ENCODE data around the gene SLC4A1AP. TPM values are rescaled to one million over a fixed set of nuclear protein-coding genes. Genes with fewer than 3 reads are reported as not detected.

SLC4A1AP gene
- total RNA-seq, 2 donors from 2014 or later: 16.1 to 17.1 TPM

DNA sequence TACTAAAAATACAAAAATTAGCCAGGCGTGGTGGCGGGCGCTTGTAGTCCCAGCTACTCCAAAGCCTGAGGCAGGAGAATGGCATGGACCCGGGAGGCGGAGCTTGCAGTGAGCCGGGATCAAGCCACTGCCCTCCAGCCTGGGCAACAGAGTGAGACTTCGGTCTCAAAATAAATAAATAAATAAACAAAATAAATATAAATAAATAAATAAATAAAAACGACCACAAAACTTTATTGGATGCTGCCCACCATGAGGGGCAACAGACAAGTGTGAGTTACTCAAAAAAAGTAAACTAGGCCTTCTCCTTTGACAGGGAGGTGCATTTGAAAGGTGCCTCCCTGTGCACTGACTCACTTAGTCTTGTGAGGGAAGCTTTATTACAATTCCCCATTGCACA is 50.4 kb downstream of the SLC4A1AP start:
- H3K4me1 ChIP-seq: no peaks in the 10 kb centered on the region
- no peak overlapping the region for H3K9ac ChIP-seq (ENCODE audit: low read depth in 2 of 2, low read length in 2 of 2)
- intact Hi-C loops (cut with DNase I): no loop called here
- H3K9me3 ChIP-seq: no peaks in the 10 kb centered on the region
- no peak overlapping the region for H3K4me3 ChIP-seq
- H3K36me3 ChIP-seq: no peaks in the 10 kb centered on the region
- H3K27ac ChIP-seq: no peak overlapping the region
- TF ChIP-seq, protein P1, sequence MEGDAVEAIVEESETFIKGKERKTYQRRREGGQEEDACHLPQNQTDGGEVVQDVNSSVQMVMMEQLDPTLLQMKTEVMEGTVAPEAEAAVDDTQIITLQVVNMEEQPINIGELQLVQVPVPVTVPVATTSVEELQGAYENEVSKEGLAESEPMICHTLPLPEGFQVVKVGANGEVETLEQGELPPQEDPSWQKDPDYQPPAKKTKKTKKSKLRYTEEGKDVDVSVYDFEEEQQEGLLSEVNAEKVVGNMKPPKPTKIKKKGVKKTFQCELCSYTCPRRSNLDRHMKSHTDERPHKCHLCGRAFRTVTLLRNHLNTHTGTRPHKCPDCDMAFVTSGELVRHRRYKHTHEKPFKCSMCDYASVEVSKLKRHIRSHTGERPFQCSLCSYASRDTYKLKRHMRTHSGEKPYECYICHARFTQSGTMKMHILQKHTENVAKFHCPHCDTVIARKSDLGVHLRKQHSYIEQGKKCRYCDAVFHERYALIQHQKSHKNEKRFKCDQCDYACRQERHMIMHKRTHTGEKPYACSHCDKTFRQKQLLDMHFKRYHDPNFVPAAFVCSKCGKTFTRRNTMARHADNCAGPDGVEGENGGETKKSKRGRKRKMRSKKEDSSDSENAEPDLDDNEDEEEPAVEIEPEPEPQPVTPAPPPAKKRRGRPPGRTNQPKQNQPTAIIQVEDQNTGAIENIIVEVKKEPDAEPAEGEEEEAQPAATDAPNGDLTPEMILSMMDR (IDR thresholded peaks at IDR 0.05): no peak
- DNase-seq: no peak
- peaks cover 5% of the 10 kb centered on the region for H3K27me3 ChIP-seq

DNA sequence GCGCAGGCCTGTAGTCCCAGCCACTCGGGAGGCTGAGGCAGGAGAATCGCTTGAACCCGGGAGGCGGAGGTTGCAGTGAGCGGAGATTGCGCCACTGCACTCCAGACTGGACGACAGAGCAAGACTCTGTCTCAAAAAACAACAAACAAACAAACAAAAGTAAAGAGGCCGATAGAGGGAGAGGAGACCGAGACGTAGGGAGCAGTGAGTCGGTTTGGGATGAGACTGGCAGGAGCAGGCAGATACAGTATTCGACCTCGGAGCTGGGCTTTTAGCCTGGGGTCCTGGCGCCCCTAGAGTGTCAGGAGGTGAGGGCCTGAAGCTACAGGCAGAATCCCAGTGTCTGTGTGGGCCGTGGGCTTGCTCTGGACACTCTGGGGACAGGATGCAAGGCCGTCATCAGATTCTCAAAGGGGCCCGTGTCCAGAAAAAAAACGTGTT is 51.2 kb downstream of the SLC4A1AP start:
- Histone ChIP-seq H3K27ac (no peak overlapping the region), H3K9ac (ENCODE audit: low read depth in 2 of 2, low read length in 2 of 2) (peak overlapping the region in 1 of 2 donors; percentile 56), H3K4me3 (peak overlapping the region; percentile 30), H3K4me1 (no peaks in the 10 kb centered on the region), H3K27me3 (peaks cover 5% of the 10 kb centered on the region), H3K36me3 (no peaks in the 10 kb centered on the region), H3K9me3 (no peaks in the 10 kb centered on the region)
- intact Hi-C loops (cut with DNase I): no loop called here
- TF ChIP-seq, protein P1 (IDR thresholded peaks at IDR 0.05): no peak
- no peak for DNase-seq

- H3K27me3 ChIP-seq: peaks cover 5% of the 10 kb centered on the region
- TF ChIP-seq, protein P1 (IDR thresholded peaks at IDR 0.05): no peak
- H3K4me1 ChIP-seq: no peaks in the 10 kb centered on the region
- no peaks in the 10 kb centered on the region for H3K36me3 ChIP-seq
- H3K9me3 ChIP-seq: no peaks in the 10 kb centered on the region
- no peak for DNase-seq
- H3K27ac ChIP-seq: no peak overlapping the region
- H3K4me3 ChIP-seq: peak overlapping the region; percentile 30
- intact Hi-C loops (cut with DNase I): no loop called here
- peak overlapping the region in 1 of 2 donors; percentile 56 for H3K9ac ChIP-seq (ENCODE audit: low read depth in 2 of 2, low read length in 2 of 2)
These were observed 51.9 kb downstream of the SLC4A1AP start for GRCh38 chr2:27715318-27716210.

DNA sequence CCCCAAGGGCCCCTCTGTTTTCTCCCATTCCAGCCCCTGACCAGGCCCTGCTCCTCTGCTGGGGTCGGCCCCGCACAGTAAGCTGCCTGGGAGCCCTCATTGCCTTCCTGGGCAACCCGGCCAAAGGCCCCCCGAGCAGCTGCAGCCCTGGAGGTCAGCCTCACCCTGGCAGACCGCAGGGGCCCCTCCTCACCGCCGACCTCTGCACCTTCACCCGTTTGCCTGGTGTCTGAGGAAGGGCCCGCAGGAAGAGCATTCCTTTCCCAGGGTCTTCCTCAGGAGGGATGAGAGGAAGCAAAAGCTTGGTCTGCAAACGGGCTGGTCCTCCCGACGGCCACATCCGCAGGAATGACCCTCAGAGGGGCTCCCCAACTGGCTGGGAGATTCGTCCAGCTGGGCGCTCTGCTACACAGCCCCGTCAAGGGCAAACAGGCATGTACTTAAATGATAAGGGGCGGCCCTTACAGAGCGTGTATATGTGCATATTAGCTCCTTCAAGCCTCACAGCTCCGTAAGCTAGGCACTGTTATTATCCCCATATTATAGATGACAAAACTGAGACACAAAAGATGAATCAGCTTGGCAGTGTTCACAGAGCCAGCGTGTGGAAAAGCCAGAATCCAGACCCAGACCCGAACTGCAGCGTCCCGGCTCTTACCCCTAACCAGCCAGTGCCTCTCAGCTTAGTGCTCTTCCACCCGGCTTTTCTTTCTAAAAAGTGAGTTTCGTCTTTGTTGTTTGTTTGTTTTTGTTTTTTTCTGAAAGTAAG is 52.8 kb downstream of the SLC4A1AP start:
- no peaks in the 10 kb centered on the region for H3K4me1 ChIP-seq
- no peak for DNase-seq
- H3K4me3 ChIP-seq: no peak overlapping the region
- no peak overlapping the region for H3K9ac ChIP-seq (ENCODE audit: low read depth in 2 of 2, low read length in 2 of 2)
- TF ChIP-seq, protein P1 (IDR thresholded peaks at IDR 0.05): no peak
- H3K9me3 ChIP-seq: no peaks in the 10 kb centered on the region
- peaks cover 5% of the 10 kb centered on the region for H3K27me3 ChIP-seq
- no peak overlapping the region for H3K27ac ChIP-seq
- H3K36me3 ChIP-seq: no peaks in the 10 kb centered on the region
- intact Hi-C loops (cut with DNase I): no loop called here

DNA sequence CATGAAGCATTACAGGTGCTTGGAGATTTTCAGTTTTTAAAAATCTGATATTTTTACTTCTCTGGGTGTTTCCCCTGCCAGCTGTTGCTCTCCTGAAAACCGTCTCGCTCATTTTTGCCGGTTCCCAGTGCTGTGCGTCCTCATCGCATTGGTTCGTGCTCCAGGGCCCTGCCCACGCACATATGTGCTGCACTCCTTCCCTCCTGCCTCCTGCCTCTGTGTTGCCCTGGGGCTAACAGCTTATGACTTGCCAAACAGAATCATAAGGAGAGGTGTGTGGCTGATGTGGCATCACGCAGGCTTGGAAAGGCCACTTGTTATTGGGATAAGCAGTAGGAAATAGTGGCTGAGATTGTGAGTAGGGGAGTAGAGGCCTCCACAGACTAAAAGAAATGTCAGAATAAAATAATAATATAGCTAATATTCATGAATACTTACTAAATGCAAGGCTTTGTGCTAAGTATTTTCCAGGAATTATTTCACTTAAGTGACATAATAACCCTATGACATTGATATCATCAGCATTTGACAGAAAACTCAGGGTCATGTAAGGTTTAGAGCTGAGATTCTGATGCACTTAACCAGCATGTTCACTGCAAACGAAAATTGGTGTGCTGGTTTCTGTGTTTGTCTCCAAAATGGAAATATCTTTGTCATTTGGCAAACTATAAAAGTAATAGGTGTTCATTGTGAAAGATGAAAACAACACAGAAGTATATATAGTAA is 53.5 kb downstream of the SLC4A1AP start:
- Histone ChIP-seq H3K27ac (no peak overlapping the region), H3K9ac (ENCODE audit: low read depth in 2 of 2, low read length in 2 of 2) (no peak overlapping the region), H3K27me3 (peaks cover 5% of the 10 kb centered on the region), H3K4me3 (no peak overlapping the region), H3K36me3 (no peaks in the 10 kb centered on the region), H3K9me3 (no peaks in the 10 kb centered on the region), H3K4me1 (no peaks in the 10 kb centered on the region)
- intact Hi-C loops (cut with DNase I): no loop called here
- TF ChIP-seq, protein P1 (IDR thresholded peaks at IDR 0.05): no peak
- no peak for DNase-seq

Data from colonic mucosa (tissue), 4 donors.